ENCODE results near the gene DNMT3B.

DNA sequence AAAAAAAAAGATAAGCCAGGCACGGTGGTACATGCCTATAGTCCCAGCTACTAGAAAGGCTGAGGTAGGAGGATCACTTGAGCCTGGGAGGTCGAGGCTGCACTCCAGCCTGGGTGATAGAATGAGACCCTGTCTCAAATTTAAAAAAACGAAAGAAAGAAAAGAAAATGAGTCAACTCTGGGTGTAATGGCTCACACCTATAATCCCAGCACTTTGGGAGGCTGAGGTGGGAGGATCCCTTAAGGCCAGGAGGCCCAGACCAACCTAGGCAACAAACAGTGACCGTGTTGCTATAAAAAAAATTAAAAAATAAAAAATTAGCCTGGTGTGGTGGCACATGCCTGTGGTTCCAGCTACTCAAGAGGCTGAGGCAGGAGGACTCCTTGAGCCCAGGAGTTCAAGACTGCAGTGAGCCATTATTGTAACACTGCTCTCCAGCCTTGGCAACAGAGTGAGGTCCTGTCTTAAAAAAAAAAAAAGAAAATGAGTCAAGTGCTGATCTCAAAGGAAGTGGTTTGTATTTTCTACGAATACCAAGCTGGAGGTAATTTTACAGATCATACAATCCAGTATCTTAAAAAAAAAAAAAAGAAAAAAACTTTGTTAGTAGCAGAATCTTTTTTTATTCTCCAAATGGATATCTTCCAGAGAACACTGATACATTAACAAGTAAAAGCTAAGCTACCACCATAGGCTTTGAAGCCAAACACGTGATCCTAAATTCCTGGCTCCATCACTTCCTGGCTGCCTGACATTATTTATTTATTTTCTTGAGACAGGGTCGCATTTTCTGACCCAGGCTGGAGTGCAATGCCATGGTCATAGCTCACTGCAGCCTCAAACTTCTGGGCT is 24.6 kb upstream of the DNMT3B start:
- no peak for TF ChIP-seq POLR2A (IDR thresholded peaks at IDR 0.05)
- TF ChIP-seq, protein P1, sequence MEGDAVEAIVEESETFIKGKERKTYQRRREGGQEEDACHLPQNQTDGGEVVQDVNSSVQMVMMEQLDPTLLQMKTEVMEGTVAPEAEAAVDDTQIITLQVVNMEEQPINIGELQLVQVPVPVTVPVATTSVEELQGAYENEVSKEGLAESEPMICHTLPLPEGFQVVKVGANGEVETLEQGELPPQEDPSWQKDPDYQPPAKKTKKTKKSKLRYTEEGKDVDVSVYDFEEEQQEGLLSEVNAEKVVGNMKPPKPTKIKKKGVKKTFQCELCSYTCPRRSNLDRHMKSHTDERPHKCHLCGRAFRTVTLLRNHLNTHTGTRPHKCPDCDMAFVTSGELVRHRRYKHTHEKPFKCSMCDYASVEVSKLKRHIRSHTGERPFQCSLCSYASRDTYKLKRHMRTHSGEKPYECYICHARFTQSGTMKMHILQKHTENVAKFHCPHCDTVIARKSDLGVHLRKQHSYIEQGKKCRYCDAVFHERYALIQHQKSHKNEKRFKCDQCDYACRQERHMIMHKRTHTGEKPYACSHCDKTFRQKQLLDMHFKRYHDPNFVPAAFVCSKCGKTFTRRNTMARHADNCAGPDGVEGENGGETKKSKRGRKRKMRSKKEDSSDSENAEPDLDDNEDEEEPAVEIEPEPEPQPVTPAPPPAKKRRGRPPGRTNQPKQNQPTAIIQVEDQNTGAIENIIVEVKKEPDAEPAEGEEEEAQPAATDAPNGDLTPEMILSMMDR (IDR thresholded peaks at IDR 0.05) = no peak

Data from adrenal gland (tissue), 5 donors.